HEK293 (cell line): Measurements from ENCODE around the gene DSG3.

ENCODE experiments used
- CTCF ChIA-PET: fragments of 350-600 bp; formaldehyde crosslinking; extraction: SDS; loops from one replicate; lab custom pipeline; 2021; ENCODE audit warnings: antibody characterized with exemption; lab: Yijun Ruan, JAX
- POLR2A ChIA-PET: fragments of 300-600 bp; formaldehyde crosslinking; extraction: SDS; loops from one replicate; lab custom pipeline; 2020; ENCODE audit warnings: antibody characterized with exemption, inconsistent platforms; lab: Yijun Ruan, JAX
- H3K27ac ChIP-seq: fragments of 200-500 bp; sonication (Bioruptor generic); 2 replicates; pipeline ENCODE4 v1.5.1; 2014; ENCODE audit warnings: low read depth, low read length, control low read depth, inconsistent platforms; ENCODE audit errors: extremely low read depth
- H3K36me3 ChIP-seq, 2 experiments: fragments of 200-500 bp in 1 of 2; sonication (Bioruptor generic) in 1 of 2; 1 replicate in 1 of 2; 2 replicates in 1 of 2; pipeline ENCODE4 v1.5.1; 2014 to 2017; ENCODE audit warnings: inconsistent platforms in 2 of 2, low read length in 2 of 2; ENCODE audit not compliant: control insufficient read depth in 2 of 2, insufficient read depth in 1 of 2
- H3K4me1 ChIP-seq: fragments of 200-500 bp; sonication (Bioruptor generic); 2 replicates; pipeline ENCODE4 v1.5.1; 2014; ENCODE audit warnings: mild to moderate bottlenecking, low read length, inconsistent platforms; ENCODE audit not compliant: control insufficient read depth, insufficient read depth
- H3K4me3 ChIP-seq: 2 replicates; pipeline ENCODE4 v1.5.1; 2011; ENCODE audit warnings: low read depth, mild to moderate bottlenecking, control low read depth, low read length, moderate library complexity
- H3K9me3 ChIP-seq: fragments of 200-500 bp; sonication (Bioruptor generic); 2 replicates; pipeline ENCODE4 v1.5.1; 2014; ENCODE audit warnings: low read depth, low read length, inconsistent platforms; ENCODE audit not compliant: control insufficient read depth, insufficient read depth
- GLIS1 ChIP-seq: fragments of 450-650 bp; formaldehyde crosslinking; IDR thresholded peaks from 2 replicates; pipeline ENCODE4 v1.5.1; 2016; ENCODE audit warnings: missing biosample characterization, missing genetic modification characterization
- TRIM28 ChIP-seq: IDR thresholded peaks from 2 replicates; pipeline ENCODE4 v1.6.1; 2011; ENCODE audit warnings: low read length, control low read depth, borderline replicate concordance
- ZBTB17 ChIP-seq: fragments of 450-650 bp; formaldehyde crosslinking; IDR thresholded peaks from 2 replicates; pipeline ENCODE4 v1.5.1; 2016; ENCODE audit warnings: missing biosample characterization, missing genetic modification characterization
- ZBTB26 ChIP-seq: fragments of 450-650 bp; formaldehyde crosslinking; optimal IDR thresholded peaks from 2 replicates; pipeline ENCODE3; 2016; ENCODE audit warnings: missing biosample characterization, mild to moderate bottlenecking, missing genetic modification characterization
- ZBTB49 ChIP-seq: fragments of 450-650 bp; formaldehyde crosslinking; IDR thresholded peaks from 2 replicates; pipeline ENCODE4 v1.5.1; 2016; ENCODE audit warnings: missing biosample characterization, missing genetic modification characterization, low read depth
- ZFHX2 ChIP-seq: fragments of 450-650 bp; formaldehyde crosslinking; conservative IDR thresholded peaks from 2 replicates; pipeline ENCODE4 v1.5.1; 2016; ENCODE audit warnings: missing biosample characterization, missing genetic modification characterization
- ZNF2 ChIP-seq: fragments of 450-650 bp; formaldehyde crosslinking; IDR thresholded peaks from 2 replicates; pipeline ENCODE4 v1.5.1; 2016; ENCODE audit warnings: missing biosample characterization, missing genetic modification characterization
- ZNF211 ChIP-seq: fragments of 450-650 bp; formaldehyde crosslinking; IDR thresholded peaks from 2 replicates; pipeline ENCODE4 v1.5.1; 2016; ENCODE audit warnings: low read depth, missing biosample characterization, missing genetic modification characterization
- ZNF292 ChIP-seq: fragments of 450-650 bp; formaldehyde crosslinking; IDR thresholded peaks from 2 replicates; pipeline ENCODE4 v1.5.1; 2016; ENCODE audit warnings: low read depth, missing biosample characterization, missing genetic modification characterization, borderline replicate concordance
- ZNF341 ChIP-seq: fragments of 450-650 bp; formaldehyde crosslinking; IDR thresholded peaks from 2 replicates; pipeline ENCODE4; 2016; ENCODE audit warnings: low read depth, missing biosample characterization, missing genetic modification characterization
- ZNF350 ChIP-seq: fragments of 450-650 bp; formaldehyde crosslinking; IDR thresholded peaks from 2 replicates; pipeline ENCODE4 v1.5.0; 2017; ENCODE audit warnings: missing biosample characterization, mild to moderate bottlenecking, missing genetic modification characterization
- ZNF544 ChIP-seq: fragments of 450-650 bp; formaldehyde crosslinking; IDR thresholded peaks from 2 replicates; pipeline ENCODE4 v1.5.0; 2017; ENCODE audit warnings: missing biosample characterization, missing genetic modification characterization
- ZNF596 ChIP-seq: fragments of 450-650 bp; IDR thresholded peaks from 2 replicates; pipeline ENCODE4 v1.5.0; 2018; ENCODE audit warnings: missing biosample characterization, mild to moderate bottlenecking, missing genetic modification characterization, moderate library complexity
- ZNF621 ChIP-seq: fragments of 450-650 bp; formaldehyde crosslinking; IDR thresholded peaks from 2 replicates; pipeline ENCODE4 v1.5.1; 2017; ENCODE audit warnings: missing biosample characterization, missing genetic modification characterization
- ZNF624 ChIP-seq: fragments of 450-650 bp; formaldehyde crosslinking; IDR thresholded peaks from 2 replicates; pipeline ENCODE4 v1.5.1; 2017; ENCODE audit warnings: missing biosample characterization, missing genetic modification characterization
- ZNF645 ChIP-seq: fragments of 450-650 bp; formaldehyde crosslinking; IDR thresholded peaks from 2 replicates; pipeline ENCODE4; 2016; ENCODE audit warnings: missing biosample characterization, missing genetic modification characterization
- ZNF664 ChIP-seq: fragments of 450-650 bp; formaldehyde crosslinking; IDR thresholded peaks from 2 replicates; pipeline ENCODE4 v1.5.1; 2016; ENCODE audit warnings: missing biosample characterization, missing genetic modification characterization

DSG3 gene

GRCh38 chr18:31454066-31454708 lies 6.6 kb downstream of the DSG3 start (continued):
- TF ChIP-seq ZBTB49 (tag by site-specific recombination) (no peak), ZNF624 (tag by site-specific recombination) (no peak), ZNF621 (tag by site-specific recombination) (no peak)

- Histone ChIP-seq H3K36me3 (no peaks in the 10 kb centered on the region), H3K27ac (no peak overlapping the region), H3K9me3 (no peaks in the 10 kb centered on the region), H3K4me1 (no peaks in the 10 kb centered on the region), H3K4me3 (no peak overlapping the region)
- ChIA-PET CTCF (no interaction called here), POLR2A (no interaction called here)
- no peak for TF ChIP-seq GLIS1 (tag by site-specific recombination)
- no peak for TF ChIP-seq ZNF341 (tag by site-specific recombination)
- no peak for TF ChIP-seq ZNF2 (tag by site-specific recombination)
- TF ChIP-seq ZNF544: no peak
- TF ChIP-seq TRIM28: no peak
- TF ChIP-seq ZBTB26 (tag by site-specific recombination): no peak
- TF ChIP-seq ZNF664 (tag by site-specific recombination): no peak
- no peak for TF ChIP-seq ZNF211
- no peak for TF ChIP-seq ZNF645 (tag by site-specific recombination)
- no peak for TF ChIP-seq ZFHX2 (tag by site-specific recombination)
- no peak for TF ChIP-seq ZBTB17 (tag by site-specific recombination)
These were observed 22.1 kb downstream of the DSG3 start for GRCh38 chr18:31469629-31470028.

- no peaks in the 10 kb centered on the region for H3K4me1 ChIP-seq
- POLR2A ChIA-PET: no interaction called here
- no peak for TF ChIP-seq ZNF350 (tag by site-specific recombination)
- no peak for TF ChIP-seq ZNF292 (tag by site-specific recombination)
- no peak for TF ChIP-seq ZNF596 (tag by site-specific recombination)
- no peak for TF ChIP-seq GLIS1 (tag by site-specific recombination)
- TF ChIP-seq, all 188 proteins: peak for 0
- H3K36me3 ChIP-seq: no peaks in the 10 kb centered on the region
- H3K27ac ChIP-seq: no peak overlapping the region
- CTCF ChIA-PET: interaction anchor here (0.7 to 1.1 kb wide), 2 partner anchors 16 to 54 kb away, joined by 3 read pairs; no protein-coding TSS in a partner anchor
- H3K9me3 ChIP-seq: no peaks in the 10 kb centered on the region
- H3K4me3 ChIP-seq: no peak overlapping the region
These were observed 31.1 kb downstream of the DSG3 start for GRCh38 chr18:31478688-31479087.
